Hematopoietic multipotent progenitor cell treated with erythropoietin and hydrocortisone succinate and interleukin-3 and kit ligand, for 17 days (in vitro differentiated cells): ENCODE results near the gene CD19.
A peak's percentile ranks its signal among the peaks of the same experiment; 100 is the strongest.
"Not testable (repeated sequence)": the region's sequence is repeated elsewhere in the genome, so short reads cannot be mapped to it uniquely, and the experiment has no call there.

Source experiments
- DNase-seq: peaks from one replicate; pipeline ENCODE4 v3.0.0-alpha.2; 2015; ENCODE audit warnings: low spot score

Gene CD19

DNA sequence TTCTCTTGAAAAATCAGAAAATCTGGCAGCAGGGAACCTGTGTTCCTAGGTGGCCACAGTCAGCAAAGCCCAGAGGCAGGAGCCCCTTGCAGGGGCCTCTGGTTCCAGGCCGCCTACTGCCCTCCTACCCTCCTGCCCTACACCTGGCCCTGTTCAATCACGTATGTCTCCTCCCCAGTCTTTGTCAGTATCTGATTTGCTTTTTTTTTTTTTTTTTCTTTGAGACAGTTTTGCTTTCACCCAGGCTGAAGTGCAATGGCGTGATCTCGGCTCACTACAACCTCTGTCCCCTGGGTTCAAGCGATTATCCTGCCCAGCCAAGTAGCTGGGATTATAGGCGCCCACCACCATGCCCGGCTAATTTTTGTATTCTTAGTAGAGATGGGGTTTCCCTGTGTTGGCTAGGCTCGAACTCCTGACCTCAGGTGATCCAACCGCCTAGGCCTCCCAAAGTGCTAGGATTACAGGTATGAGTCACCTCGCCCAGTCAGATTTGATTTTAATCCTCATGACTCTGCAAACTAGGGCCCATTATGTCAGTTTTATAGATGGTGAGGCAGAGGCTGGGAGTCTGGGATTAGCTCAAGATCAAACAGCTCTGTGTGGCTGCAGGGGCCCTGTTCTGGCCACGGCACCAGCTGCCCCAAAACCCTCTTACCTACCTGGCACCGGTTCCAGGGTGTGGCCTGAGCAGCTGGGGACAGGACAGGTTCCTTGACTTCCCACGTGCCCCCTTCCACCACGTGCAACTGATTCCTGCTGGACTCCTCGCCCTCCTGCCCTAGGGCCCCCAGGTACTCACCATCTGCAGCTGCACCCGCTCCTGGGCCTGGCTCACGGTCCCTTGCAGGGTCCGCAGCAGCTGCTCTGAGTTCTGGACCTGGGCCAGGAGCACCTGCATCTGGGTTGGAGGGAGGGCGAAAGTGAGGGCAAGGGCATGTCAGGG lies 21.4 kb upstream of the CD19 start:
- no peak for DNase-seq

DNA sequence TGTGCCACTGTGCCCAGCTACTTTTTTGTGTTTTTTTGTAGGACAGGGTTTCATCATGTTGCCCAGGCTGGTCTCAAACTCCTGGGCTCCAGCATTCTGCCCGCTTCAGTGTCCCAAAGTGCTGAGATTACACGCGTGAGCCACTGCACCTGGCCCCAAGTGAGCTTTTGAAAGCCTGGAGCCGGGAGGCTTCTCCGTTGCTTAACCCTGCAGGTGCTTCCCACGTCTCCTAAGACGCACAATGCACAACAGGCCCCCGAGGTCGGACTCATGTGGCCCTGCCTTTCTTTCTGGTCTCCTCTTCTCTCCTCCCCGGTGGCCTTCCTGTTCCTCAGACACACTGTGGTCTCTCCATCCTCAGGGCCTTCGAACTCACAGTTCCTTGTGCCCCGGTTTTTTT lies 19.2 kb upstream of the CD19 start:
- no peak for DNase-seq

DNA sequence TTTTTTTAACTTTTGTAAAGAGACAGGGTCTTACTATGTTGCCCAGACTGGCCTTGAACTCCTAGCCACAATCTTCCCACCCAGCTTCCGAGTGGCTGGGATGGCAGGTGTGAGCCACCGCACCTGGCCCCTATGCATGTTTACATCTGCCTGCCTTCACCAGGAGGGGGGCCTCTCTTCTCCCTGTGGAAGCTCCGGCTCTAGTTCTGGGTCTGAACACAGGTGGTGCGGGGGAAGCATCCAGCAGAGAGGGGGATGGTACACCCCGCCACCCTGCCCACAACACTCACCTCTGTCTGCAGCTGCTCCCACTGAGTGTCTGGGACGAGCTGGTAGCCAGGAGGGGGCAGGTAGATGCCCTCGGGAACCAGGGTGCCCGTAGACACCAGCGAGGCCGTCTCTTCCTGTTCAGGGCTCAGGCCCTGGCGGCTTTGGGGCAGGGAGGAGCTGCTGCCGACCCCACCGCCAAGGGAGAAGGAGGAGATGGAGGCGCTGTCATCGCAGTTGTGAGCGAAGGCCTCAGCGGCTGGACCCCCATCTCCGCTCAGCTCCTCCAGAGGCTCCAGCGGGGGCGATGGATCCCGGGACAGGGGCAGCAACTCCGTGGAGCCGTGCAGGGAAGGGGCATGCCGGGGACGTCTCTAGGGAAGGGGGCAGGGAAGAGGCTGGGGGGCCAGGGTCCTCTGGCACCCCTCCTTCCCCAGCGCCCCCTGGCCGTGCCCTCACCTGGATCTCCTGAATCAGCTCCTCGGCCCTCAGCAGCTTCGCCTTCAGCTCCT lies 17.6 kb upstream of the CD19 start:
- DNase-seq: no peak

DNA sequence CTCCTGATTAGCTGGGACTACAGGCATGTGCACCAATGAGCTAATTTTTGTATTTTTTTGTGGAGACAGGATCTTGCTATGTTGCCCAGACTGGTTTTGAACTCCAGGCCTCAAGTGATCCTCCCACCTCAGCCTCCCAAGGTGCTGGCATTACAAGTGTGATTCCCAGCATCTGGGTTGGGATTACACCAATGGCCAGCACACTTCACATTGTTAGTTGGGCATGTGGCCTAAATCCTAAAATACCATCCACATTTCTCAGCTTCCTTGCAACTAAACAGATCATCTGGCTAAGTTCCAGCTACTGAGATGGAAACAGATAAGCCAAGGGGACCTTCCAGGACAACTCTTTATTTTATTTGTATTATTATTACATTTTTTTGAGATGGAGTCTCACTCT lies 16.6 kb upstream of the CD19 start:
- no peak for DNase-seq

DNA sequence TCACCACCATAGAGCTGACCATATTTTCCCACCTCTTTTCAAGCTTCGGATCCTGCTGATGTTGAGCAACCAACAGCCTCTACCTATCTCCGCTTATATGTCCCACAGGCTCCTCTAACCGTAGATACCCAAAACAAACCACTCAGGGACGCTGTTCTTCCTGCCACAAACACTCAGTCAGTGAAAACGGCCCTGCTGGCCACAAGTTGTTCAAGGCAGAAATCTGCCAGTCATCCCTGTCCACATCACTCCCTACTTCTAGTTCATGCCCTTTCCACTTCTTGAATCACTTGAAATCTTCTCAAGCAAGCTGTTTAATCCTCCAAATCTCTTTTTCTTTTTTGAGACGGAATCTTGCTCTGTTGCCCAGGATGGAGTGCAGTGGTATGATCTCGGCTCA lies 14.7 kb upstream of the CD19 start:
- DNase-seq: no peak

DNA sequence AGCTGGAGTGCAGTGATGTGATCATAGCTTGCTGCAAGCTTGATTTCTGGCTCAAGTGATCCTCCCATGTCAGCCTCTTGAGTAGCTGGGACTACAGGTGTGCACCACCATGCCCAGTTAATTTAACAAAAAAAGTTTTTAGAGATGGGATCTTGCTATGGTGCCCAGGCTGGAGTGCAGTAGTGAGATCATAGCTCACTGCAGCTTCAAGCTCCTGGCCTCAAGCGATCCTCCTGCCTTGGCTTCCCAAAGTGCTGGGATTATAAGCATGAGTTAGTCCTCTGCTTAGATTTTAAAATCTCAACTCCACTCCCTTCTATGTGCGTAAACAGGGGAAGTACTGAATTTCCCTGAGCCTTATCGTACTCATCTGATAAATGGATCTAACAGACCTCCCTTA lies 13.1 kb upstream of the CD19 start:
- no peak for DNase-seq

DNA sequence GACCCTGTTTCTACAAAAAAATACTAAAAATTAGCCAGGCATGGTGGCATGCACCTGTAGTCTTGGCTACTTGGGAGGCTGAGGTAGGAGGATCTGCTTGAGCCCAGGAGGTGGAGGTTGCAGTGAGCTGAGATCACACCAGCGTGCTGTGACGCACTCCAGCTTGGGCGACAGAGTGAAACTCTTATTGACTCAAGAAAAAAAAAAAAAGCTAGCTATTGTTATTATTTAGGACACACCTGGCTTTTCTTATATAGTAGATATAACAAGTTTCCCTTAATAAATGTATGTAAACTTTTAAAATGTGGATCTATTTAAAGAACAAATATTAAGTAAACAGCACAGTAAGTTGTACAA lies 8.6 kb upstream of the CD19 start:
- no peak for DNase-seq

DNA sequence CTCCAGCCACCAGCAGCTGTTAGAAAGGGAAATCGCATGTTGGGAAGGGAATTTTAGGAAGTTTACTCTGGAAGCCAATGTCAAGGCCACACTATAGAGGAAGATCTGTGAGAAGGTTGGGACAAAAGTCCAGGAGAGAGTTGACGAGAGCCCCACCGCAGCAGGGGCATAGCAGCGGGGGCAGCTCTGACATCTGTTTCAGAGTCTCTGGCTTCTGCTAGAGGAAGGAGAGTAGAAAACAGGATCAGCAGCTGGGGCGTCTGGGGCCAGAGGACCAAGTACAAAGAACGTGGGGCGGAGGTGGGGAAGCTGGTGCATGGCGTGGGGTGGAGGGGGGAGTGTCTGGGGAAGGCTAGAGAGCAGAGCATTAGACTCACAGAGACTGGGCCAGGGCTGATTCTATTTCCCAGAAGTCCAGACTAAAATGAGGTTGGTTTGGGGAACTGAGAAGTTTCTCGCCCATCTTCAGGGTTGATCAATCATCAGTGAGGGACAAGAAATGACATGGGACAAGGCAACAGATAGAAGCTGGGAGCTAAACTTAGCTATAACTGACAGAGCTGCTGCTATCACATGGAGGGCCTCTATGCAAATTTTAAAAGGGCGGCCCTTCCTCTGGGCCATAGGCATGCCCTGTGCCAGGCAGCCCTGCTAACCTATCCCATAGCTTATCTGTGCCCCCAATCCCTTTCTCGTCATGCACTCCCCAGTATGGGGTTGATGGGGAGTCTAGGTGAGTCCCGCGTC lies 7.9 kb upstream of the CD19 start:
- DNase-seq: no peak

DNA sequence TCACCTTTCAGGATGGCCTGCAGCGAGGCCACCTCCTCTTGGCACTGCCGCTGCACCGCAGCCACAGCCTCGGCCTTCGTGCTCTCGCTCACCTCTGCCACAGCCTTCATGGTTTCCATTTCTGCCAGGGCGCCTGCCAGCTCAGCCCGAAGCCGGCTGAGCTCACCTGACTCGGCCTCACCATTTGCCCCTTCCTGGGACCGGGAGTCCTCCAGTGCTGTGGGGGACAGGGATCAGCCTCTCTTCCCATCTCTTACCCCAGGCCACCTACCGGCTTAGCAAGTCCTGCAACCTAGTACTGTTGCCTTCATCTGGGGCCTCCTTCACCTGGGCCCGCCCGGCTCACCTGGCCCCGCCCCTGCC lies 7.4 kb upstream of the CD19 start:
- no peak for DNase-seq

DNA sequence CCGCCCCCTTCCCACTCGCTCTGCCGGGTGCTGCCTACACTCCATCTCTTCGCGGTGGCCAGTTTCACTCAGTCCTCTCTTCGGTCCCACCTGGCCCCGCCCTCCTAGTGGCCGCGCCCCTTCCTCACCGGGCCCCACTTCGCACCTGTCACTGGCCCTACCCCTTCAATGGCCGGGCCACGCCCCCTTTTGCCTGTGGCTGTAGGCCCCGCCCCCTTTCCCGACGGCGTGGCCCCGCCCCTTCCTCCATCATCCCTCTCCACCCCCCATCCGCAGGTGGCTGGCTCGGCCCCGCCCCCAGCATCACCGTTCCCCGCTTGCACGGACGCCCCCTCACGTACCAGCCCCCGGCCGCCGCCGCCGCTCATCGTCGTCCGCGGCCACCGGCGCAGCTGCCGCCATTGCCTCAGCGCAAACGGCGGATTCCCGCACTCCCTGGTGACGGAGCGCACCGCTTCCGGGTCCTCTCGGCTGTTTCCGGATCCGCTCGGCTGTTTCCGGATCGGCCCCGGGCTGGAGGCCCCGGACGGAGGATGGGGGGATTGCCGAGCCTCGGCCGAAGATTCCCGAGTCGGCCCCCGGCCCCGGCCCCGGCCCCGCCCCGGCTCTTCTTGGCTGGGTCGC lies 6.9 kb upstream of the CD19 start, which contains the start of gene RABEP2:
TSS of gene RABEP2 (minus strand) at position 477 of the 624 bp plus-strand sequence. CDS start at position 402, 75 bp downstream.
- DNase-seq: peak; percentile 91

DNA sequence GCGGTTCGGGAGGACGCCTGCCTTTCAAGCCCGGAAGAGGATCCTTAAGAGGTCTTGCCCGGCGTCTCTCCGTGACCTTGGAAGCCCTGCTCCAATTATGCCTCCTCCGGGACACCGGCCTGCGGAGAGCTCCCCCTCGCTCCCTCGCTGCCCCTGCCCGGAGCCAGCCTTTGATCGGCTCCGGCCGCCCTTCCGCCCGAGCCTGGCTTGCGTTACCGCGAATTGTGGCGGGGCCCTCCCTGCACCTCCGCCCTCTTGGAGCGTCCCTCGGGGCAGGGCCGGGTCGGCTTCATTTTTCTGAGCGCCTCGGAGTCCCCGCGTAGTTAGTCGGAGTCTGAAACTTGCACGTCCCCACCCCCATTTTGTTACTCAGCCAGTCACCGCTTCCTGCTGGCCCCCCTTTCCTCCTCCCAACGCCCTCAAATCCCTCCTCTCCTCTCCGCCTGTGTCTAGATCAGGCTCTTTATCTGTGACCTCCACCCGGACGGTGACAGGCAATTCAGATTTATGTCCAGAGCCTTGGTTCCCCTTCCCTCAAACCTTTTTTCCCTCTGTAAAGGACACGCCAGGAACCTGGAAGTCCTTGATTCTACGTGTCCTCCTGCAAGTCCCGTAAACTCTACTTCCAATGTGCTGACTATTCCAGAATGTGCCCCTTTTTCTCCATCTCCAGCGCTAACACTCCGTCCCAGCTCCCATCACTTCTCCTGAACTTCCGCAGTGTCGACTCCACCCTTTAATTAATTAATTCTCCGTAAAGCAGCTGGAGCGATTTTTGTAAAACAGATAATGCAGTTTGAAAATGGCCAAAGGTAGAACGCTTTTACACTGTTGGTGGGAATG lies 6.2 kb upstream of the CD19 start:
- DNase-seq: no peak

DNA sequence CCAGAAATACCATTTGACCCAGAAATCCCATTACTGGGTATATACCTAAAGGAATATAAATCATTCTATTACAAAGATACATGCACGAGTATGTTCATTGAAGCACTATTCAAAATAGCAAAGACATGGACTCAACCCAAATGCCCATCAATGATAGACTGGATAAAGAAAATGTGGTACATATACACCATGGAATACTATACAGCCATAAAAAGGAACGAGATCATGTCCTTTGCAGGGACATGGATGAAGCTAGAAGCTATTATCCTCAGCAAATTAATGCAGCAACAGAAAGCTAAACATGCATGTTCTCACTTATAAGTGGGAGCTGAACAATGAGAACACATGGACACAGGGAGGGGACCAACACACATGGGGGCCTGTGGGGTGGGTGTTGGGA lies 5.5 kb upstream of the CD19 start:
- DNase-seq: not testable (repeated sequence)

DNA sequence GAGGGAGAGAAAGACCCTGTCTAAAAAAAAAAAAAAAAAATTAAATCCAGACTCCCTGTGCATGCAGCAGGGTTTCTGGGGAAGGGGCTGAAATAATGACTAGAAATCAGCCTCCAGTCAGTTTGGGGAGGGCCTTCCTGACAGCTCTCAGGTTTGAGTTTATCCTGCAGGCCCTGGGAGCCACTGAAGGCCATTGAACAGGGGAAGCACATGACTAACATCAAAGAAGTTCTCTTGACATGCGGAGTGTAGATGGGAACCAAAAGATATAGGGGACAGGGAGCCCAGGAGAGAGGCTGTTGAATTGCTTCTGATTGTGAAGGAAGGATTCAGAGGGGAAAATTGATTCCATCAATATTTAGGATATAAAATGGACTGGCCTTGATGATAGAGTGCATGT lies 4.0 kb upstream of the CD19 start:
- DNase-seq: no peak

DNA sequence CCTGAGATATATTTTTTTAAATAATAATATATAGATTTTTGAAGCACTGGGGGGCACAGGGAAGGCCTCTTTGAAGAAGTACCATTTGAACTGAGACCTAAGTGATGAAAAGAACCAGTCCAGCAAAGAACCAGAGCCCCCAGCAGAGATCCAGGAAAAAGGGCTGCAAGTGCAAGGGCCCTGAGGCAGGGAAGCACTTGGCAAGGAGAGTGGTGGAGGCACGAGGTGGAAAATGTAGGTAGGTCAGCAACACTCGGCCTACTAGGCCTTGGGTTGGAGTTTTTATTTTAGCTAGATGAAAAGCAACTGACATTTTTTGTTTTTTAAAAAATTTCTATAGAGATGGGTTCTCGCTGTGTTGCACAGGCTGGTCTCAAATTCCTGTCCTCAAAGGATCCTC lies 1.6 kb upstream of the CD19 start:
- DNase-seq: no peak

DNA sequence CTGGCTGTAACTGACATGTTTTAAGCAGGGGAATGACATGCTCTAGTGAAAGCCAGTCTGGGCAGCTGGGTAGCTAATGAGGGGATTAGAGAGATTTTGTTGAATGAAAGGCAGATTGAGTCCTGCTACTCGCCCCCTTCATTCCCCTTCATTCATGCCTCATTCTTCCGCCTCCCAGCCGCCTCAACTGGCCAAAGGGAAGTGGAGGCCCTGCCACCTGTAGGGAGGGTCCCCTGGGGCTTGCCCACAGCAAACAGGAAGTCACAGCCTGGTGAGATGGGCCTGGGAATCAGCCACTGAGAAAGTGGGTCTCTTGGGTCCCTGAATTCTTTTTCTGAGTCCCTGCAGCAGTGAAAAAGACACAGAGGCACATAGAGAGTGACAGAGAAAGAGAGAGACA lies 1.1 kb upstream of the CD19 start:
- no peak for DNase-seq

DNA sequence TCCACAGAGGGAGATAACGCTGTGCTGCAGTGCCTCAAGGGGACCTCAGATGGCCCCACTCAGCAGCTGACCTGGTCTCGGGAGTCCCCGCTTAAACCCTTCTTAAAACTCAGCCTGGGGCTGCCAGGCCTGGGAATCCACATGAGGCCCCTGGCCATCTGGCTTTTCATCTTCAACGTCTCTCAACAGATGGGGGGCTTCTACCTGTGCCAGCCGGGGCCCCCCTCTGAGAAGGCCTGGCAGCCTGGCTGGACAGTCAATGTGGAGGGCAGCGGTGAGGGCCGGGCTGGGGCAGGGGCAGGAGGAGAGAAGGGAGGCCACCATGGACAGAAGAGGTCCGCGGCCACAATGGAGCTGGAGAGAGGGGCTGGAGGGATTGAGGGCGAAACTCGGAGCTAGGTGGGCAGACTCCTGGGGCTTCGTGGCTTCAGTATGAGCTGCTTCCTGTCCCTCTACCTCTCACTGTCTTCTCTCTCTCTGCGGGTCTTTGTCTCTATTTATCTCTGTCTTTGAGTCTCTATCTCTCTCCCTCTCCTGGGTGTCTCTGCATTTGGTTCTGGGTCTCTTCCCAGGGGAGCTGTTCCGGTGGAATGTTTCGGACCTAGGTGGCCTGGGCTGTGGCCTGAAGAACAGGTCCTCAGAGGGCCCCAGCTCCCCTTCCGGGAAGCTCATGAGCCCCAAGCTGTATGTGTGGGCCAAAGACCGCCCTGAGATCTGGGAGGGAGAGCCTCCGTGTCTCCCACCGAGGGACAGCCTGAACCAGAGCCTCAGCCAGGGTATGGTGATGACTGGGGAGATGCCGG lies 769 bp downstream of the CD19 start:
- no peak for DNase-seq

DNA sequence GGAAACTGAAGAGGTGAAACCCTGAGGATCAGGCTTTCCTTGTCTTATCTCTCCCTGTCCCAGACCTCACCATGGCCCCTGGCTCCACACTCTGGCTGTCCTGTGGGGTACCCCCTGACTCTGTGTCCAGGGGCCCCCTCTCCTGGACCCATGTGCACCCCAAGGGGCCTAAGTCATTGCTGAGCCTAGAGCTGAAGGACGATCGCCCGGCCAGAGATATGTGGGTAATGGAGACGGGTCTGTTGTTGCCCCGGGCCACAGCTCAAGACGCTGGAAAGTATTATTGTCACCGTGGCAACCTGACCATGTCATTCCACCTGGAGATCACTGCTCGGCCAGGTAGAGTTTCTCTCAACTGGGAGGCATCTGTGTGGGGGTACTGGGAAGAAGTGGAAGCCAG lies 1.4 kb downstream of the CD19 start:
- DNase-seq: no peak

DNA sequence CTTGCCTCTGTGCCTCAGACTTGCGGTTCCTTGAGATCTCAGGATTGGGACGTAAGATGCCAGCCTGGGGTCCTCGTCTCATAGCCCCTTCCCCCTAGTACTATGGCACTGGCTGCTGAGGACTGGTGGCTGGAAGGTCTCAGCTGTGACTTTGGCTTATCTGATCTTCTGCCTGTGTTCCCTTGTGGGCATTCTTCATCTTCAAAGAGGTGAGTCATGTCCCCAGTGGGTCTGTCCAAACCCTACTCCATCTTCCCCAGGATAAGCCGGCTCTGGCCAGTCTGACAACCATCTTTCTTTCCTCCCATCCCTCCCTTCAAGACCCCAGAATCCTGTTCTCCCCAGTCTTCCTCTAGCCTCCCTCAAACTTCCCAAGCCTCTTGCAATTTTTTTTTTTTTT lies 3.6 kb downstream of the CD19 start:
- no peak for DNase-seq

DNA sequence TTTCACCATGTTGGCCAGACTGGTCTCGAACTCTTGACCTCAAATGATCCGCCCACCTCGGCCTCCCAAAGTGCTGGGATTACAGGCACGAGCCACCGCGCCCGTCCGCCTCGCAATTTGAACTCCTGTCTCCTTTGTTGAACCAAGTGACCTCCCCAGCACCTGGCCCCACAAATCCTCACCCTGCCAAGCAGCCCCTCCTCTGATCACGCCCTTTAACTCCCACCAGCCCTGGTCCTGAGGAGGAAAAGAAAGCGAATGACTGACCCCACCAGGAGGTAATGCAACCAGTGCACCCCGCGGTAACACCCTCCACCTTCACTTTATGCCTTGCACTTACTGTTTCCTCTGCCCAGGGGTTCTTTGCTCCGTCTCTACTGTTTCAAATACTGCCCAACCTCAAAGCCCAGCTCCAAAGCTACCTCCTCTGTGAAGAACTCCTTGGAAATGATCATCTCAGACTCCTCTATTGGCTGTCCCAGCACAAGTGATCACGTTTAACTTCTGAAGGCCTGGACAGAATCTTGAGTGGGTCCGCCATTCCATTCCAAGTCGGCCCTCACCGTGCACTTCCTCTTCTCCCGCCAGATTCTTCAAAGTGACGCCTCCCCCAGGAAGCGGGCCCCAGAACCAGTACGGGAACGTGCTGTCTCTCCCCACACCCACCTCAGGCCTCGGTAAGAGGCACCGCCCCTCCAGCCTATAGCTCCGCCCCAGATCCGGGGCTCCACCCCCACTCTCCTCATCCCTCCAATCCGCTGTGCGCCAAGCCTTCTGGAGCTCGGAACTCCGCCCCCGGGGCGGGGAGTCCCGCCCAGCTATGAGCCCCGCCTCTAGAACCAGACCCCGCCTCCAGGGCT lies 4.4 kb downstream of the CD19 start:
- DNase-seq: peak; percentile 83

DNA sequence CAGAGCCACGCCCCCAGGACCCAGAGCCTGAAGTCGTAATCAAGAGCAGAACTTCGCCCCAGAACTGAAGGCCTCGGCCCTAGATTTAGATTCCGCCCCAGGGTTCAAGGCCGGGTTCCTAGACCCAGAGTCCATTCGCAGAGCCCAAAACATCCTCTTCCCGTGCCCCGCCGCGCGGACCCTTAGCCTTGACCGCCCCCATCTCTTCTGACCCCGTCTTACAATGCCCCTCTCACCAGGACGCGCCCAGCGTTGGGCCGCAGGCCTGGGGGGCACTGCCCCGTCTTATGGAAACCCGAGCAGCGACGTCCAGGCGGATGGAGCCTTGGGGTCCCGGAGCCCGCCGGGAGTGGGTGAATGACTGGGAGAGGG lies 5.0 kb downstream of the CD19 start:
- no peak for DNase-seq
